IMR-90 (cell line): ENCODE measurements around the gene KCNJ6. TPM values are rescaled to one million over a fixed set of nuclear protein-coding genes. Genes with fewer than 3 reads are reported as not detected.

Source experiments
- ATAC-seq: fragments of 200-7000 bp; cut with Tn5 transposase; 2 replicates; pipeline ENCODE4 v1.9.1; 2020; ENCODE audit warnings: low read depth, mild to moderate bottlenecking, moderate library complexity
- BruUV-seq: library from RNA; stranded (reverse); fragments of 400-500 nt; replicated peaks from 2 replicates; lab custom pipeline; 2021; lab: Mats Ljungman, UMichigan
- CTCF ChIA-PET: fragments of 300-600 bp; formaldehyde crosslinking; extraction: SDS; loops from one replicate; lab custom pipeline; 2021; ENCODE audit warnings: antibody characterized with exemption; lab: Yijun Ruan, JAX
- POLR2A ChIA-PET: fragments of 300-600 bp; sonication (Branson Sonifier 250); formaldehyde crosslinking; loops from one replicate; lab custom pipeline; 2022; ENCODE audit warnings: antibody characterized with exemption; ENCODE audit not compliant: unreplicated experiment; lab: Charles Lee
- DNase-seq: peaks from one replicate; pipeline ENCODE4 v3.0.0; 2013
- H2AFZ ChIP-seq: replicated peaks from 2 replicates; pipeline ENCODE3; 2013; ENCODE audit warnings: low read length, mild to moderate bottlenecking; ENCODE audit not compliant: poor library complexity
- H2AK5ac ChIP-seq: 2 replicates; pipeline ENCODE4 v1.6.1; 2013; ENCODE audit warnings: low read depth, low read length, inconsistent platforms
- H2AK9ac ChIP-seq: replicated peaks from 2 replicates; pipeline ENCODE3; 2013; ENCODE audit warnings: mild to moderate bottlenecking, low read depth, low read length, moderate library complexity; ENCODE audit not compliant: poor library complexity
- H2BK120ac ChIP-seq: 2 replicates; pipeline ENCODE4 v1.6.1; 2013; ENCODE audit warnings: low read depth, low read length, inconsistent platforms
- H2BK15ac ChIP-seq: 3 replicates; pipeline ENCODE4 v1.6.1; 2013; ENCODE audit warnings: low read depth, low read length, inconsistent platforms
- H2BK20ac ChIP-seq: 2 replicates; pipeline ENCODE4 v1.6.1; 2013; ENCODE audit warnings: low read depth, mild to moderate bottlenecking, inconsistent platforms, low read length, moderate library complexity
- H2BK5ac ChIP-seq: 2 replicates; pipeline ENCODE4 v1.6.1; 2013; ENCODE audit warnings: mild to moderate bottlenecking, low read depth, low read length, inconsistent platforms; ENCODE audit not compliant: poor library complexity, severe bottlenecking
- H3K14ac ChIP-seq: replicated peaks from 2 replicates; pipeline ENCODE4 v1.6.1; 2013; ENCODE audit warnings: low read depth, low read length, inconsistent platforms
- H3K18ac ChIP-seq: 2 replicates; pipeline ENCODE4 v1.6.1; 2013; ENCODE audit warnings: low read depth, low read length, control low read depth
- H3K23ac ChIP-seq: 2 replicates; pipeline ENCODE4 v1.6.1; 2013; ENCODE audit warnings: low read depth, low read length, inconsistent platforms
- H3K27ac ChIP-seq: 2 replicates; pipeline ENCODE4 v1.5.1; 2013; ENCODE audit warnings: mild to moderate bottlenecking, control low read depth, low read length; ENCODE audit not compliant: insufficient read depth
- H3K27me3 ChIP-seq: 2 replicates; pipeline ENCODE4 v1.6.1; 2013; ENCODE audit warnings: low read length; ENCODE audit not compliant: control insufficient read depth, insufficient read depth
- H3K36me3 ChIP-seq: 2 replicates; pipeline ENCODE4 v1.6.1; 2013; ENCODE audit warnings: low read length, mixed read lengths; ENCODE audit not compliant: control insufficient read depth, insufficient read depth
- H3K4ac ChIP-seq: 2 replicates; pipeline ENCODE4 v1.6.1; 2013; ENCODE audit warnings: low read depth, low read length, inconsistent platforms
- H3K4me1 ChIP-seq: 2 replicates; pipeline ENCODE4 v1.6.1; 2013; ENCODE audit warnings: low read length, mixed read lengths; ENCODE audit not compliant: control insufficient read depth, insufficient read depth
- H3K4me2 ChIP-seq: 2 replicates; pipeline ENCODE4 v1.6.1; 2013; ENCODE audit warnings: low read depth, mild to moderate bottlenecking, control low read depth, low read length, moderate library complexity
- H3K4me3 ChIP-seq: 2 replicates; pipeline ENCODE4 v1.5.1; 2013; ENCODE audit warnings: low read depth, mild to moderate bottlenecking, control low read depth, low read length, moderate library complexity; ENCODE audit not compliant: insufficient read depth
- H3K56ac ChIP-seq: 2 replicates; pipeline ENCODE4 v1.6.1; 2013; ENCODE audit warnings: low read length, inconsistent platforms; ENCODE audit not compliant: insufficient read depth; ENCODE audit errors: extremely low read depth
- H3K79me1 ChIP-seq, 2 experiments: 2 replicates each; pipeline ENCODE4 v1.6.1; 2013; ENCODE audit warnings: low read length in 2 of 2, inconsistent platforms in 1 of 2, low read depth in 1 of 2
- H3K9ac ChIP-seq: 2 replicates; pipeline ENCODE4 v1.6.1; 2013; ENCODE audit warnings: low read depth, low read length, control low read depth
- H3K9me1 ChIP-seq: 2 replicates; pipeline ENCODE4 v1.6.1; 2013; ENCODE audit warnings: low read length, inconsistent platforms; ENCODE audit not compliant: insufficient read depth
- H3K9me3 ChIP-seq: 2 replicates; pipeline ENCODE4 v1.6.1; 2013; ENCODE audit warnings: low read length; ENCODE audit not compliant: control insufficient read depth, insufficient read depth
- H4K20me1 ChIP-seq: 2 replicates; pipeline ENCODE4 v1.6.1; 2013; ENCODE audit warnings: low read length, inconsistent platforms; ENCODE audit not compliant: insufficient read depth
- H4K5ac ChIP-seq: 2 replicates; pipeline ENCODE4 v1.6.1; 2013; ENCODE audit warnings: mild to moderate bottlenecking, low read depth, low read length, control low read depth
- H4K8ac ChIP-seq, 2 experiments: 2 replicates each; pipeline ENCODE4 v1.6.1; 2013; ENCODE audit warnings: low read depth in 2 of 2, low read length in 2 of 2, control low read depth in 1 of 2, inconsistent platforms in 1 of 2
- H4K91ac ChIP-seq: 2 replicates; pipeline ENCODE4 v1.6.1; 2013; ENCODE audit warnings: low read depth, low read length, inconsistent platforms; ENCODE audit not compliant: insufficient read depth
- BHLHE40 ChIP-seq: fragments of 150-350 bp; IDR thresholded peaks from 2 replicates; pipeline ENCODE4 v1.6.1; 2016; ENCODE audit warnings: mild to moderate bottlenecking, low read depth, low read length
- CEBPB ChIP-seq: IDR thresholded peaks from 2 replicates; pipeline ENCODE4 v1.6.1; 2012; ENCODE audit warnings: low read depth, low read length, improper control_type of control experiment
- CHD1 ChIP-seq: IDR thresholded peaks from 2 replicates; pipeline ENCODE4 v1.6.1; 2012; ENCODE audit warnings: low read depth, low read length, improper control_type of control experiment
- FOS ChIP-seq: fragments of 150-350 bp; IDR thresholded peaks from 2 replicates; pipeline ENCODE4 v1.6.1; 2016; ENCODE audit warnings: low read depth, low read length
- MAFK ChIP-seq: IDR thresholded peaks from 2 replicates; pipeline ENCODE4 v1.6.1; 2012; ENCODE audit warnings: low read depth, low read length, improper control_type of control experiment
- MAZ ChIP-seq: IDR thresholded peaks from 2 replicates; pipeline ENCODE4 v1.6.1; 2012; ENCODE audit warnings: low read depth, mild to moderate bottlenecking, low read length, improper control_type of control experiment, moderate library complexity, borderline replicate concordance
- MXI1 ChIP-seq: IDR thresholded peaks from 2 replicates; pipeline ENCODE4 v1.6.1; 2012; ENCODE audit warnings: low read depth, mild to moderate bottlenecking, low read length, moderate library complexity, borderline replicate concordance
- NFE2L2 ChIP-seq: fragments of 150-350 bp; IDR thresholded peaks from 2 replicates; pipeline ENCODE4 v1.6.1; 2016; ENCODE audit warnings: low read depth, mild to moderate bottlenecking, low read length
- POLR2A ChIP-seq: IDR thresholded peaks from 2 replicates; pipeline ENCODE4 v1.6.1; 2012; ENCODE audit warnings: mild to moderate bottlenecking, low read depth, low read length
- RAD21 ChIP-seq: IDR thresholded peaks from 2 replicates; pipeline ENCODE4 v1.6.1; 2012; ENCODE audit warnings: low read length, improper control_type of control experiment
- RCOR1 ChIP-seq: IDR thresholded peaks from 2 replicates; pipeline ENCODE4 v1.6.1; 2012; ENCODE audit warnings: mild to moderate bottlenecking, low read length, improper control_type of control experiment; ENCODE audit not compliant: insufficient replicate concordance
- RFX5 ChIP-seq: IDR thresholded peaks from 2 replicates; pipeline ENCODE4 v1.8.0; 2012; ENCODE audit warnings: low read depth, mild to moderate bottlenecking, low read length, moderate library complexity
- SMC3 ChIP-seq: fragments of 150-350 bp; IDR thresholded peaks from 2 replicates; pipeline ENCODE4 v1.6.1; 2016; ENCODE audit warnings: low read depth, mild to moderate bottlenecking, antibody characterized with exemption, low read length, moderate library complexity
- WGBS, 2 experiments: methylation state at CpG; one replicate each; pipeline versions ENCODE4 v1.1.5 to v1.1.7; 2013; ENCODE audit warnings: missing lambda C conversion rate in 2 of 2; ENCODE audit not compliant: insufficient read length in 1 of 2; ENCODE audit errors: extremely low coverage in 2 of 2; 5-methylcytosine and 5-hydroxymethylcytosine counted together
- dilution Hi-C: fragments of 300-500 bp; cut with HindIII; formaldehyde crosslinking; loops from one replicate; pipeline ENCODE4 v1.14.3; 2018; ENCODE audit warnings: low sequenced_read_pairs; ENCODE audit not compliant: unreplicated experiment
- in situ Hi-C: fragments of 300-500 bp; cut with MboI; formaldehyde crosslinking; loops from 3 replicates; pipeline ENCODE4 v1.14.3; 2019; ENCODE audit warnings: low sequenced_read_pairs, inconsistent platforms, mixed read lengths
- intact Hi-C: fragments of 100-400 bp; cut with micrococcal nuclease; formaldehyde crosslinking; loops from 2 replicates; pipeline ENCODE4 v1.10.0; 2022
- polyA plus RNA-seq, 3 experiments: library from polyadenylated mRNA; depleted of rRNA; stranded (reverse); fragments of >200 nt; gene quantifications; 2 replicates each; pipeline ENCODE4 v1.2.3, GENCODE V29; 2012; ENCODE audit warnings: low replicate concordance in 1 of 3
- total RNA-seq: library from RNA; depleted of rRNA; stranded (reverse); fragments of >200 nt; gene quantifications from 2 replicates; pipeline ENCODE4 v1.2.3, GENCODE V29; 2012
- TF ChIP-seq, protein P1 (sequence below): conservative IDR thresholded peaks from 2 replicates; pipeline ENCODE4 v1.5.1; 2012; ENCODE audit warnings: mild to moderate bottlenecking, low read depth, low read length, improper control_type of control experiment
- TF ChIP-seq, protein P2 (sequence below): fragments of 150-350 bp; IDR thresholded peaks from 2 replicates; pipeline ENCODE4 v1.6.1; 2016; ENCODE audit warnings: low read depth, mild to moderate bottlenecking, low read length, moderate library complexity, borderline replicate concordance
- TF ChIP-seq, protein P3 (sequence below): fragments of 150-350 bp; IDR thresholded peaks from 2 replicates; pipeline ENCODE4 v1.6.1; 2017; ENCODE audit warnings: mild to moderate bottlenecking, antibody characterized with exemption, low read length, low read depth

KCNJ6 gene
- total and polyA plus RNA-seq, 2 of the 4 experiments (the other 2 are of a cell fraction), result under 0.01 to 0.02 TPM

DNA sequence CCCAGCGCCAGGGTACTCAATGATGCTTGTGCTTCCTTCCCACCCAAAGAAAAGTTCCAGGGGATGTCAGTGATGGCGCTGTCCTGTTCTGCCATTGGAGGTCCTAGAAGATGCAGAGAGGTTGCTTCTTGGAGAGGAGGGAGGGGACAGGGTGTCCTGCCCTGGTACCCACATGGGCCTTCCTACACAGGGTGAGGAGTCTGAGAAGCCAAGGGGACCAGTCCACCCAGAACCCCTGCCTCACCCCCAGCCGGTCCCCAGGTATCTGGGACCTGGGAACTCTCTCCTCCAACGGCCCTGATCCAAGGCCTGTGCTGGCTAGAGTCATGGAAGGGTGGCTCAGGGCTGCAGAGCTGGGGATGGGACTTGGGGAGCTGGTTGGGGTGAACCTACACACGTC lies 259.4 kb downstream of the KCNJ6 start:
- DNase-seq (no peak), ATAC-seq (no peak)
- no peak for TF ChIP-seq RAD21
- TF ChIP-seq MXI1, result no peak
- no peak for TF ChIP-seq SMC3
- no peak for TF ChIP-seq FOS
- no peak for TF ChIP-seq RCOR1
- TF ChIP-seq CHD1, result no peak
- no peak for TF ChIP-seq MAFK
- TF ChIP-seq RFX5, result no peak
- no peak for TF ChIP-seq NFE2L2
- no peak for TF ChIP-seq MAZ
- no peak for TF ChIP-seq POLR2A
- no peak for TF ChIP-seq CEBPB
- TF ChIP-seq, protein P1, sequence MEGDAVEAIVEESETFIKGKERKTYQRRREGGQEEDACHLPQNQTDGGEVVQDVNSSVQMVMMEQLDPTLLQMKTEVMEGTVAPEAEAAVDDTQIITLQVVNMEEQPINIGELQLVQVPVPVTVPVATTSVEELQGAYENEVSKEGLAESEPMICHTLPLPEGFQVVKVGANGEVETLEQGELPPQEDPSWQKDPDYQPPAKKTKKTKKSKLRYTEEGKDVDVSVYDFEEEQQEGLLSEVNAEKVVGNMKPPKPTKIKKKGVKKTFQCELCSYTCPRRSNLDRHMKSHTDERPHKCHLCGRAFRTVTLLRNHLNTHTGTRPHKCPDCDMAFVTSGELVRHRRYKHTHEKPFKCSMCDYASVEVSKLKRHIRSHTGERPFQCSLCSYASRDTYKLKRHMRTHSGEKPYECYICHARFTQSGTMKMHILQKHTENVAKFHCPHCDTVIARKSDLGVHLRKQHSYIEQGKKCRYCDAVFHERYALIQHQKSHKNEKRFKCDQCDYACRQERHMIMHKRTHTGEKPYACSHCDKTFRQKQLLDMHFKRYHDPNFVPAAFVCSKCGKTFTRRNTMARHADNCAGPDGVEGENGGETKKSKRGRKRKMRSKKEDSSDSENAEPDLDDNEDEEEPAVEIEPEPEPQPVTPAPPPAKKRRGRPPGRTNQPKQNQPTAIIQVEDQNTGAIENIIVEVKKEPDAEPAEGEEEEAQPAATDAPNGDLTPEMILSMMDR, result no peak
- no peak for TF ChIP-seq BHLHE40
- TF ChIP-seq, protein P2, sequence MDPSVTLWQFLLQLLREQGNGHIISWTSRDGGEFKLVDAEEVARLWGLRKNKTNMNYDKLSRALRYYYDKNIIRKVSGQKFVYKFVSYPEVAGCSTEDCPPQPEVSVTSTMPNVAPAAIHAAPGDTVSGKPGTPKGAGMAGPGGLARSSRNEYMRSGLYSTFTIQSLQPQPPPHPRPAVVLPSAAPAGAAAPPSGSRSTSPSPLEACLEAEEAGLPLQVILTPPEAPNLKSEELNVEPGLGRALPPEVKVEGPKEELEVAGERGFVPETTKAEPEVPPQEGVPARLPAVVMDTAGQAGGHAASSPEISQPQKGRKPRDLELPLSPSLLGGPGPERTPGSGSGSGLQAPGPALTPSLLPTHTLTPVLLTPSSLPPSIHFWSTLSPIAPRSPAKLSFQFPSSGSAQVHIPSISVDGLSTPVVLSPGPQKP, result no peak
- TF ChIP-seq, protein P3, sequence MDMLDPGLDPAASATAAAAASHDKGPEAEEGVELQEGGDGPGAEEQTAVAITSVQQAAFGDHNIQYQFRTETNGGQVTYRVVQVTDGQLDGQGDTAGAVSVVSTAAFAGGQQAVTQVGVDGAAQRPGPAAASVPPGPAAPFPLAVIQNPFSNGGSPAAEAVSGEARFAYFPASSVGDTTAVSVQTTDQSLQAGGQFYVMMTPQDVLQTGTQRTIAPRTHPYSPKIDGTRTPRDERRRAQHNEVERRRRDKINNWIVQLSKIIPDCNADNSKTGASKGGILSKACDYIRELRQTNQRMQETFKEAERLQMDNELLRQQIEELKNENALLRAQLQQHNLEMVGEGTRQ, result no peak
- Histone ChIP-seq H3K36me3 (no peaks in the 10 kb centered on the region), H4K5ac (no peak overlapping the region), H3K18ac (no peak overlapping the region), H2BK20ac (no peak overlapping the region), H4K20me1 (peaks cover 3% of the 10 kb centered on the region; the same call in 1 of the 2 replicates), H2BK120ac (no peak overlapping the region), H3K4ac (no peak overlapping the region), H3K27ac (no peak overlapping the region), H3K9ac (no peak overlapping the region), H2AK9ac (no peak overlapping the region), H2BK15ac (no peak overlapping the region), H3K23ac (no peak overlapping the region), H3K27me3 (peaks cover 33% of the 10 kb centered on the region), H3K4me3 (no peak overlapping the region), H2AFZ (no peak overlapping the region), H3K4me2 (no peak overlapping the region), H3K4me1 (peaks cover 6% of the 10 kb centered on the region), H3K9me1 (no peaks in the 10 kb centered on the region), H3K9me3 (no peaks in the 10 kb centered on the region), H3K56ac (no peak overlapping the region), H3K79me1 (no peaks in the 10 kb centered on the region), H2AK5ac (no peak overlapping the region), H4K8ac (no peak overlapping the region), H3K14ac (no peak overlapping the region), H4K91ac (no peak overlapping the region), H2BK5ac (no peak overlapping the region)
- CTCF ChIA-PET, result no interaction called here
- in situ Hi-C loops, result no loop called here
- no TSS peak for BruUV-seq
- dilution Hi-C loops, result no loop called here
- intact Hi-C loops, result no loop called here
- POLR2A ChIA-PET, result no interaction called here
- no CpG with 5 or more reads among the region's 5 CpGs for WGBS, 2 experiments
